SH-SY5Y (cell line): Measurements from ENCODE around the gene PML.

Source experiments
- GATA2 ChIP-seq: IDR thresholded peaks from 2 replicates; pipeline ENCODE4 v1.6.1; 2011; ENCODE audit warnings: mild to moderate bottlenecking, low read depth, low read length
- GATA3 ChIP-seq: IDR thresholded peaks from 2 replicates; pipeline ENCODE4 v1.6.1; 2011; ENCODE audit warnings: low read depth, mild to moderate bottlenecking, low read length, moderate library complexity

GRCh38 chr15:73983211-73983727 is 11.2 kb upstream of the PML start:
- TF ChIP-seq GATA2 = no peak
- no peak for TF ChIP-seq GATA3
